ACC112 (cell line): ENCODE results near the gene PLEKHJ1.

Experiments
- H2AFZ ChIP-seq: fragments of 200-600 bp; sonication (generic); one replicate; pipeline ENCODE4 v1.6.0; 2017; ENCODE audit warnings: antibody characterized with exemption, low read length; ENCODE audit not compliant: unreplicated experiment
- H3K27ac ChIP-seq: fragments of 200-600 bp; sonication (generic); 2 replicates; pipeline ENCODE4 v1.5.1; 2014; ENCODE audit warnings: low read depth, mild to moderate bottlenecking, antibody characterized with exemption, low read length, moderate library complexity
- H3K27me3 ChIP-seq: fragments of 200-600 bp; sonication (generic); 2 replicates; pipeline ENCODE4 v1.6.1; 2014; ENCODE audit warnings: mild to moderate bottlenecking, antibody characterized with exemption, low read length, moderate library complexity, mixed read lengths; ENCODE audit not compliant: insufficient read depth
- H3K36me3 ChIP-seq: fragments of 200-600 bp; sonication (generic); 2 replicates; pipeline ENCODE4 v1.6.1; 2016; ENCODE audit warnings: mild to moderate bottlenecking, antibody characterized with exemption, low read length, moderate library complexity, mixed read lengths; ENCODE audit not compliant: insufficient read depth
- H3K4me1 ChIP-seq: fragments of 200-600 bp; sonication (generic); one replicate; pipeline ENCODE4 v1.6.1; 2016; ENCODE audit warnings: low read length, mixed read lengths; ENCODE audit not compliant: insufficient read depth, unreplicated experiment, control insufficient read depth
- H3K4me3 ChIP-seq: fragments of 200-600 bp; sonication (generic); 2 replicates; pipeline ENCODE4 v1.5.1; 2014; ENCODE audit warnings: mild to moderate bottlenecking, low read depth, low read length
- H3K79me2 ChIP-seq: fragments of 200-600 bp; sonication (generic); one replicate; pipeline ENCODE4 v1.6.0; 2016; ENCODE audit warnings: low read length; ENCODE audit not compliant: control insufficient read depth, unreplicated experiment, insufficient read depth

Gene PLEKHJ1

DNA sequence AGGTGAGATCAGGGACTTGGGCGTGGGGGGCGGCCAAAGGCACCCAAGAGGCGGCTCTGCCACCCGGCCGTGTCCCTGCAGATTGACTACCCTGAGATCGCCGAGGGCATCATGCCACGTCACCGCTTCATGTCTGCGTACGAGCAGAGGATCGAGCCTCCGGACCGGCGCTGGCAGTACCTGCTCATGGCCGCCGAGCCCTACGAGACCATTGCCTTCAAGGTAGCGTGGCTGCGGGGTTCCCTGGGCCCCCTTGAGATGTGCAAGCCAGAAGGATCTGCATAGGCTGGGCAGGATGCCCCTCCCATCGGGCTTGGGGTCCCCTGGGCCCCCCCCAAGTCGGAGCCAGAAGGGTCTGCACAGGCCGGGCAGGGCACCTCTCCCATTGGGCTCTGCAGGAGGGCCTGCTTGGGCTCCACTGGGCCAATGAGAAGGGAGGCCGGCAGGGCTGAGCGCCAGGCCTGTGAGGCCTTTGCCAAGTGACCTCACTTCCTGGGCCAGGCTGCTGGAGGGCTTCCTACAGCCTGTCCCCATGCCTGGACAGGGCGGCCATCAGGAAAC, 10.8 kb upstream of the PLEKHJ1 start:
- H3K27me3 ChIP-seq = no peaks in the 10 kb centered on the region
- peaks cover 23% of the 10 kb centered on the region for H3K79me2 ChIP-seq
- no peak overlapping the region for H2AFZ ChIP-seq
- no peak overlapping the region for H3K27ac ChIP-seq
- H3K36me3 ChIP-seq = 0 out of 2 replicates have a peak, but pooled peaks cover 2% of the 10 kb centered on the region
- no peak overlapping the region for H3K4me3 ChIP-seq
- peaks cover 8% of the 10 kb centered on the region for H3K4me1 ChIP-seq

- Histone ChIP-seq H3K27ac (no peak overlapping the region), H3K36me3 (0 out of 2 replicates have a peak, but pooled peaks cover 2% of the 10 kb centered on the region), H2AFZ (no peak overlapping the region)
Measured at GRCh38 chr19:2246014-2246620, 10.0 kb upstream of the PLEKHJ1 start.

GRCh38 chr19:2245273-2245672, 9.1 kb upstream of the PLEKHJ1 start:
- H3K79me2 ChIP-seq = peaks cover 39% of the 10 kb centered on the region
- H3K36me3 ChIP-seq = 0 out of 2 replicates have a peak, but pooled peaks cover 2% of the 10 kb centered on the region

More at GRCh38 chr19:2246014-2246620, 10.0 kb upstream of the PLEKHJ1 start:
- Histone ChIP-seq H3K4me1 (peaks cover 8% of the 10 kb centered on the region), H3K4me3 (no peak overlapping the region), H3K27me3 (no peaks in the 10 kb centered on the region), H3K79me2 (peaks cover 31% of the 10 kb centered on the region)

DNA sequence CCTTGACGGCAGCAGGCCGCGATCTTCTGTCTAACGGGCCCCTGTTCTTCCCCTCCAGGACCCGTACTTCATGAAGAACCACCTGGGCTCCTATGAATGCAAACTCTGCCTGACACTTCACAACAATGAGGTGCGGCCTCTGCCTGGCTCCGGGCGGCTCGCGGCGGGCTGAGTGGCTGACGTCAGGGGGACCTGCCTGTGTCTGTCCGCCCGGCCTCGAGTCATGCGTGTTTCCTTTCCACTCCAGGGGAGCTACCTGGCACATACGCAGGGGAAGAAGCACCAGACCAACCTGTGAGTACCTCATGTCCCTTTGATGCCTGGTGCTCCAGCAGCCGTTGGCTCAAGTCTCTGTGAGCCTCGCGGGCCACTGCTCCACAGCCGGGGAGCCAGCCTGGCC, 8.4 kb upstream of the PLEKHJ1 start:
- no peaks in the 10 kb centered on the region for H3K27me3 ChIP-seq
- H3K79me2 ChIP-seq = peaks cover 47% of the 10 kb centered on the region
- no peak overlapping the region for H3K27ac ChIP-seq
- H3K36me3 ChIP-seq = 0 out of 2 replicates have a peak, but pooled peaks cover 2% of the 10 kb centered on the region
- H3K4me3 ChIP-seq = no peak overlapping the region
- H3K4me1 ChIP-seq = peaks cover 16% of the 10 kb centered on the region
- H2AFZ ChIP-seq = no peak overlapping the region

More at GRCh38 chr19:2245273-2245672, 9.1 kb upstream of the PLEKHJ1 start:
- Histone ChIP-seq H3K27me3 (no peaks in the 10 kb centered on the region), H2AFZ (no peak overlapping the region), H3K27ac (no peak overlapping the region), H3K4me1 (peaks cover 15% of the 10 kb centered on the region), H3K4me3 (no peak overlapping the region)

- Histone ChIP-seq H3K4me3 (no peak overlapping the region), H2AFZ (no peak overlapping the region), H3K79me2 (peaks cover 51% of the 10 kb centered on the region), H3K36me3 (0 out of 2 replicates have a peak, but pooled peaks cover 2% of the 10 kb centered on the region), H3K27me3 (no peaks in the 10 kb centered on the region), H3K4me1 (peaks cover 16% of the 10 kb centered on the region), H3K27ac (no peak overlapping the region)
Measured at GRCh38 chr19:2244125-2244411, 7.9 kb upstream of the PLEKHJ1 start.

- Histone ChIP-seq H2AFZ (no peak overlapping the region), H3K27me3 (no peaks in the 10 kb centered on the region), H3K4me1 (peaks cover 19% of the 10 kb centered on the region), H3K79me2 (peaks cover 57% of the 10 kb centered on the region), H3K4me3 (no peak overlapping the region), H3K27ac (no peak overlapping the region), H3K36me3 (0 out of 2 replicates have a peak, but pooled peaks cover 2% of the 10 kb centered on the region)
Measured at GRCh38 chr19:2243274-2244124, 7.4 kb upstream of the PLEKHJ1 start.

- H3K27ac ChIP-seq = no peak overlapping the region
- H3K4me3 ChIP-seq = no peak overlapping the region
- H3K4me1 ChIP-seq = peaks cover 26% of the 10 kb centered on the region
- no peaks in the 10 kb centered on the region for H3K27me3 ChIP-seq
- H2AFZ ChIP-seq = no peak overlapping the region
- H3K36me3 ChIP-seq = 0 out of 2 replicates have a peak, but pooled peaks cover 2% of the 10 kb centered on the region
- peaks cover 64% of the 10 kb centered on the region for H3K79me2 ChIP-seq
Measured at GRCh38 chr19:2242816-2243215, 6.7 kb upstream of the PLEKHJ1 start.

- peaks cover 71% of the 10 kb centered on the region for H3K79me2 ChIP-seq
- no peak overlapping the region for H3K27ac ChIP-seq
- H3K27me3 ChIP-seq = no peaks in the 10 kb centered on the region
- no peaks in the 10 kb centered on the region for H3K36me3 ChIP-seq
- no peak overlapping the region for H3K4me3 ChIP-seq
- H3K4me1 ChIP-seq = peaks cover 28% of the 10 kb centered on the region
- H2AFZ ChIP-seq = no peak overlapping the region
Measured at GRCh38 chr19:2242092-2242537, 6.0 kb upstream of the PLEKHJ1 start.

GRCh38 chr19:2240881-2241760, 5.0 kb upstream of the PLEKHJ1 start:
- peaks cover 72% of the 10 kb centered on the region for H3K79me2 ChIP-seq
- H3K4me1 ChIP-seq = peaks cover 24% of the 10 kb centered on the region
- no peak overlapping the region for H3K27ac ChIP-seq
- no peaks in the 10 kb centered on the region for H3K27me3 ChIP-seq
- H2AFZ ChIP-seq = no peak overlapping the region
- peak overlapping the region; percentile 94 for H3K4me3 ChIP-seq
- no peaks in the 10 kb centered on the region for H3K36me3 ChIP-seq
